Measurements from ENCODE around the gene EVI2B. TPM values are rescaled to one million over a fixed set of nuclear protein-coding genes. Genes with fewer than 3 reads are reported as not detected.

EVI2B gene
- total RNA-seq, 1 donor from 2014 or later: not detected

DNA sequence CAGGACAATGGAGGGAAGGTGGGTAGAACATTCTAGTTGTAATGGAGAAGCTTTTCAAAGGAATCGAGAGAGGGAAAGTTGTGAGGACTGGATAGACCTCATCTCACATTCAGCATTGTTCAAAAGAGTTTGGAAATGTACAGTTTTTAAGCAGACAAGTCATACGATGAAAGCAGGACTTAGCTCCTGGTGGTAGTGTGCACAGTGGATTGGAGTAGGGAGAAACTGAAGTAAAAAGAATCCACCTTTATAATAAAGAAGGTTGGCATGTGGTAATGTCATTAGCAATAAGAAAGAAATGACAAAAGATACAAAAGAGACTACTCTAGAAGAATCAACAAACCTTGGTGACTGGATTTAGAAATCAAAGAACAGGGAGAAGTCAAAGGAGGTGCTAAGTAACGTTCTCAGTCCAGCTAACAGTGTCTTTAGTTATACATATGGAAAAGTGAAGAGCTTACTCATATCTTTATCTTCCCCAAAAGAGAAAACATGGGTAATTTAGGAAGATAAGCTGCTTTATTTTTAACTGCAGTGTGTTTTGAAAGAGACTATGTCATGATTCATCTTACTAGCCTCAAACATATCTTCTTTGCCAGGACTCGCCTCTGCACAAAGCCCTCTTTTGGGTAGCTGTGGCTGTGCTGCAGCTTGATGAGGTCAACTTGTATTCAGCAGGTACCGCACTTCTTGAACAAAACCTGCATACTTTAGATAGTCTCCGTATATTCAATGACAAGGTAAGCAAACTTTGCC, 26.2 kb upstream of the EVI2B start:
- Histone ChIP-seq H3K36me3 (ENCODE audit: control insufficient read depth, insufficient read depth, low read length) (peaks cover 1% of the 10 kb centered on the region), H3K4me3 (ENCODE audit: low read depth, low read length) (no peak overlapping the region), H3K27me3 (ENCODE audit: control insufficient read depth, insufficient read depth, low read length) (no peaks in the 10 kb centered on the region)
- TF ChIP-seq, protein P1, sequence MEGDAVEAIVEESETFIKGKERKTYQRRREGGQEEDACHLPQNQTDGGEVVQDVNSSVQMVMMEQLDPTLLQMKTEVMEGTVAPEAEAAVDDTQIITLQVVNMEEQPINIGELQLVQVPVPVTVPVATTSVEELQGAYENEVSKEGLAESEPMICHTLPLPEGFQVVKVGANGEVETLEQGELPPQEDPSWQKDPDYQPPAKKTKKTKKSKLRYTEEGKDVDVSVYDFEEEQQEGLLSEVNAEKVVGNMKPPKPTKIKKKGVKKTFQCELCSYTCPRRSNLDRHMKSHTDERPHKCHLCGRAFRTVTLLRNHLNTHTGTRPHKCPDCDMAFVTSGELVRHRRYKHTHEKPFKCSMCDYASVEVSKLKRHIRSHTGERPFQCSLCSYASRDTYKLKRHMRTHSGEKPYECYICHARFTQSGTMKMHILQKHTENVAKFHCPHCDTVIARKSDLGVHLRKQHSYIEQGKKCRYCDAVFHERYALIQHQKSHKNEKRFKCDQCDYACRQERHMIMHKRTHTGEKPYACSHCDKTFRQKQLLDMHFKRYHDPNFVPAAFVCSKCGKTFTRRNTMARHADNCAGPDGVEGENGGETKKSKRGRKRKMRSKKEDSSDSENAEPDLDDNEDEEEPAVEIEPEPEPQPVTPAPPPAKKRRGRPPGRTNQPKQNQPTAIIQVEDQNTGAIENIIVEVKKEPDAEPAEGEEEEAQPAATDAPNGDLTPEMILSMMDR (IDR thresholded peaks at IDR 0.05; ENCODE audit: insufficient read depth, low read length, poor library complexity, severe bottlenecking): no peak
- DNase-seq (ENCODE audit: low read depth): no peak

- Histone ChIP-seq H3K4me3 (ENCODE audit: low read depth, low read length) (no peak overlapping the region), H3K36me3 (ENCODE audit: control insufficient read depth, insufficient read depth, low read length) (peaks cover 2% of the 10 kb centered on the region), H3K27me3 (ENCODE audit: control insufficient read depth, insufficient read depth, low read length) (no peaks in the 10 kb centered on the region)
- TF ChIP-seq, protein P1 (IDR thresholded peaks at IDR 0.05; ENCODE audit: insufficient read depth, low read length, poor library complexity, severe bottlenecking): no peak
- no peak for DNase-seq (ENCODE audit: low read depth)
These were observed 15.4 kb upstream of the EVI2B start for GRCh38 chr17:31329221-31329620.

DNA sequence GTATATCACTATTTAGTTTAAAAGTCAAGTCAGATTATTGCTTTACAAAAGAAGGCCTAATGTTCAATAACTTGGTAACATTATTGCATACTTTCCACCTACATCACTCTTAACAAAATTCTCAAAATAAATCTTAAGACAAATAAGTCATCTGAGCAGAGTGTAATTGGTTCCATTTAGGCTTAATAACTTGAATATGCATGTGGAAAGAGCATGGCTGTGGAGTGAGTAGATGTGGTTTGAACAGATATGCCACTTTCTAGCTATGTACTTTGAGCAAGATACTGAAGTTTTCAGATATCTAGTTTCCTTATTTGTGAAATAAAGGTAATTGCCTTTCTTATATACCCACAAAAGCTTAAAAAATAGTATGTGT, 14.3 kb upstream of the EVI2B start:
- Histone ChIP-seq H3K4me3 (ENCODE audit: low read depth, low read length) (no peak overlapping the region), H3K27me3 (ENCODE audit: control insufficient read depth, insufficient read depth, low read length) (no peaks in the 10 kb centered on the region), H3K36me3 (ENCODE audit: control insufficient read depth, insufficient read depth, low read length) (peaks cover 2% of the 10 kb centered on the region)
- TF ChIP-seq, protein P1 (IDR thresholded peaks at IDR 0.05; ENCODE audit: insufficient read depth, low read length, poor library complexity, severe bottlenecking): no peak
- no peak for DNase-seq (ENCODE audit: low read depth)

DNA sequence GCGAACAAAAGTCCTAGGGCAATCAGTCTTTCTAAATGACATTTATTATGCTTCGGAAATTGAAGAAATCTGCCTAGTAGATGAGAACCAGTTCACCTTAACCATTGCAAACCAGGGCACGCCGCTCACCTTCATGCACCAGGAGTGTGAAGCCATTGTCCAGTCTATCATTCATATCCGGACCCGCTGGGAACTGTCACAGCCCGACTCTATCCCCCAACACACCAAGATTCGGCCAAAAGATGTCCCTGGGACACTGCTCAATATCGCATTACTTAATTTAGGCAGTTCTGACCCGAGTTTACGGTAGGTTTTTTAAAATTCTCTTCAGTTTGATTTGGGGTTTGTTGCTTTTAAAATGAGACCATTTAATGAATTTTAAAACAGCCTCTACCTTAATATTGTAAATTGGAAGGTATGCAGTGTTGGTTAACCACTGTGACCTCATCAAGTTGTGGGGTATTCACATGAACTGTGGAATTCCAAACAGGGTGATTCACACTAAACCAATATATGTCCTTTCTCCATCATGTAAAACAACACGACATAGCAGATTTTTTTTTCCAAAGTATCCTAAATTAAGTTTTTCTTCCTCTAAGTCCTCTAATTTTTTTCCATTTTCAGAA, 13.8 kb upstream of the EVI2B start:
- Histone ChIP-seq H3K36me3 (ENCODE audit: control insufficient read depth, insufficient read depth, low read length) (peaks cover 2% of the 10 kb centered on the region), H3K4me3 (ENCODE audit: low read depth, low read length) (no peak overlapping the region), H3K27me3 (ENCODE audit: control insufficient read depth, insufficient read depth, low read length) (no peaks in the 10 kb centered on the region)
- peak; percentile 82 for DNase-seq (ENCODE audit: low read depth)
- TF ChIP-seq, protein P1 (IDR thresholded peaks at IDR 0.05; ENCODE audit: insufficient read depth, low read length, poor library complexity, severe bottlenecking): no peak

GRCh38 chr17:31323551-31323950, 9.7 kb upstream of the EVI2B start:
- Histone ChIP-seq H3K27me3 (ENCODE audit: control insufficient read depth, insufficient read depth, low read length) (no peaks in the 10 kb centered on the region), H3K36me3 (ENCODE audit: control insufficient read depth, insufficient read depth, low read length) (peaks cover 2% of the 10 kb centered on the region), H3K4me3 (ENCODE audit: low read depth, low read length) (no peak overlapping the region)
- TF ChIP-seq, protein P1 (IDR thresholded peaks at IDR 0.05; ENCODE audit: insufficient read depth, low read length, poor library complexity, severe bottlenecking): no peak
- DNase-seq (ENCODE audit: low read depth): no peak
